SK-N-SH (cell line): ENCODE data around the gene AP1B1. TPM values are rescaled to one million over a fixed set of nuclear protein-coding genes. Genes with fewer than 3 reads are reported as not detected.

Experiments
- CTCF ChIA-PET: fragments of 300-600, 350-600 bp; formaldehyde crosslinking; extraction: SDS; loops from one replicate; lab custom pipeline; 2021; lab: Yijun Ruan, JAX
- POLR2A ChIA-PET: fragments of 350-600 bp; sonication (Branson Sonifier 250); formaldehyde crosslinking; extraction: SDS; loops from one replicate; lab custom pipeline; 2020; ENCODE audit warnings: antibody characterized with exemption, inconsistent platforms; lab: Yijun Ruan, JAX
- DNase-seq: peaks from one replicate; pipeline ENCODE4 v3.0.0; 2012
- H2AFZ ChIP-seq: fragments of 200-600 bp; sonication (generic); 2 replicates; pipeline ENCODE4 v1.8.1; 2016; ENCODE audit warnings: antibody characterized with exemption, mild to moderate bottlenecking, low read depth
- H3F3A ChIP-seq: fragments of 200-600 bp; sonication (generic); replicated peaks from 2 replicates; pipeline ENCODE3; 2016; ENCODE audit warnings: antibody characterized with exemption, mild to moderate bottlenecking; ENCODE audit not compliant: insufficient read depth
- H3K27ac ChIP-seq, 2 experiments: fragments of 200-500 bp in 1 of 2; fragments of 200-600 bp in 1 of 2; sonication (Bioruptor generic) in 1 of 2; sonication (generic), shearing (Covaris generic) in 1 of 2; 2 replicates each; pipeline versions ENCODE4 v1.5.1 to v1.6.1; 2014 to 2016; ENCODE audit warnings: low read depth in 2 of 2, inconsistent platforms in 1 of 2, low read length in 1 of 2, mild to moderate bottlenecking in 1 of 2, mixed read lengths in 1 of 2
- H3K27me3 ChIP-seq: fragments of 200-600 bp; sonication (generic), shearing (Covaris generic); 2 replicates; pipeline ENCODE4 v1.6.1; 2016; ENCODE audit warnings: mixed run types; ENCODE audit not compliant: insufficient read depth
- H3K36me3 ChIP-seq, 2 experiments: fragments of 200-500 bp in 1 of 2; fragments of 200-600 bp in 1 of 2; sonication (Bioruptor generic) in 1 of 2; sonication (generic) in 1 of 2; replicated peaks in 1 of 2; 2 replicates each; pipeline versions ENCODE3 to v1.5.1; 2014 to 2016; ENCODE audit warnings: low read length in 1 of 2, mild to moderate bottlenecking in 1 of 2; ENCODE audit not compliant: insufficient read depth in 2 of 2, control insufficient read depth in 1 of 2
- H3K4me1 ChIP-seq, 2 experiments: fragments of 200-500 bp in 1 of 2; fragments of 200-600 bp in 1 of 2; sonication (Bioruptor generic) in 1 of 2; sonication (generic), shearing (Covaris generic) in 1 of 2; 2 replicates each; pipeline versions ENCODE4 v1.5.1 to v1.6.1; 2014 to 2016; ENCODE audit warnings: low read depth in 1 of 2, low read length in 1 of 2, mixed run types in 1 of 2; ENCODE audit not compliant: insufficient read depth in 2 of 2, control insufficient read depth in 1 of 2
- H3K4me2 ChIP-seq: fragments of 200-600 bp; sonication (generic), shearing (Covaris generic); 2 replicates; pipeline ENCODE4 v1.6.1; 2017; ENCODE audit warnings: mixed run types
- H3K4me3 ChIP-seq, 2 experiments: fragments of 200-500 bp in 1 of 2; fragments of 200-600 bp in 1 of 2; sonication (Bioruptor generic) in 1 of 2; sonication (generic), shearing (Covaris generic) in 1 of 2; 2 replicates each; pipeline versions ENCODE4 v1.5.1 to v1.8.1; 2014 to 2016; ENCODE audit warnings: low read depth in 2 of 2, inconsistent platforms in 1 of 2, low read length in 1 of 2, mild to moderate bottlenecking in 1 of 2, mixed read lengths in 1 of 2, moderate library complexity in 1 of 2
- H3K79me2 ChIP-seq: fragments of 200-600 bp; sonication (generic); 2 replicates; pipeline ENCODE4 v1.8.1; 2017; ENCODE audit warnings: mild to moderate bottlenecking; ENCODE audit not compliant: insufficient read depth
- H3K9ac ChIP-seq: fragments of 200-600 bp; sonication (generic); 2 replicates; pipeline ENCODE4 v1.6.1; 2017; ENCODE audit warnings: mixed run types
- H3K9me2 ChIP-seq: fragments of 200-600 bp; sonication (generic); 2 replicates; pipeline ENCODE4 v1.6.1; 2017; ENCODE audit warnings: mixed run types
- H3K9me3 ChIP-seq: fragments of 200-600 bp; sonication (generic); 2 replicates; pipeline ENCODE4 v1.6.1; 2017; ENCODE audit warnings: mixed run types, mild to moderate bottlenecking, moderate library complexity
- H4K20me1 ChIP-seq: fragments of 200-600 bp; sonication (generic); 2 replicates; pipeline ENCODE4 v1.6.1; 2017; ENCODE audit warnings: mild to moderate bottlenecking, mixed run types; ENCODE audit not compliant: insufficient read depth
- CTCF ChIP-seq: fragments of 200-600 bp; sonication (generic); IDR thresholded peaks from 2 replicates; pipeline ENCODE4 v1.6.1; 2017; ENCODE audit warnings: antibody characterized with exemption, mild to moderate bottlenecking, moderate library complexity
- ELF1 ChIP-seq: IDR thresholded peaks from 2 replicates; pipeline ENCODE4 v1.4.0; 2012
- EP300 ChIP-seq, 2 experiments: IDR thresholded peaks; 2 replicates each; pipeline versions ENCODE4 v1.4.0 to v1.6.1; 2012; ENCODE audit warnings: borderline replicate concordance in 1 of 2, low read depth in 1 of 2, low read length in 1 of 2
- GABPA ChIP-seq: IDR thresholded peaks from 2 replicates; pipeline ENCODE4 v1.4.0; 2012; ENCODE audit warnings: low read depth, mild to moderate bottlenecking
- IRF3 ChIP-seq: fragments of 150-350 bp; IDR thresholded peaks from 2 replicates; pipeline ENCODE4 v1.6.1; 2016; ENCODE audit warnings: mild to moderate bottlenecking, low read depth, low read length
- MAX ChIP-seq: IDR thresholded peaks from 2 replicates; pipeline ENCODE4 v1.4.0; 2012; ENCODE audit warnings: low read depth
- MEF2A ChIP-seq: IDR thresholded peaks from 2 replicates; pipeline ENCODE4 v1.4.0; 2012; ENCODE audit warnings: low read depth, borderline replicate concordance
- NRF1 ChIP-seq: IDR thresholded peaks from 2 replicates; pipeline ENCODE4 v1.6.1; 2012; ENCODE audit warnings: low read depth, mild to moderate bottlenecking, low read length
- RFX5 ChIP-seq: IDR thresholded peaks from 2 replicates; pipeline ENCODE4 v1.6.1; 2012; ENCODE audit warnings: mild to moderate bottlenecking, improper control_type of control experiment, low read length
- SMC3 ChIP-seq: IDR thresholded peaks from 2 replicates; pipeline ENCODE4 v1.6.1; 2012; ENCODE audit warnings: low read depth, low read length, improper control_type of control experiment
- ZBTB33 ChIP-seq: IDR thresholded peaks from 2 replicates; pipeline ENCODE4 v1.4.0; 2012; ENCODE audit warnings: low read depth, borderline replicate concordance
- WGBS: methylation state at CpG from one replicate; pipeline ENCODE4 v1.1.6; 2017; ENCODE audit warnings: low lambda C conversion rate; 5-methylcytosine and 5-hydroxymethylcytosine counted together
- polyA plus RNA-seq, 3 experiments: library from polyadenylated mRNA; depleted of rRNA; stranded (reverse); fragments of >200 nt; gene quantifications; 2 replicates each; pipeline ENCODE4 v1.2.3, GENCODE V29; 2012

Gene AP1B1
- polyA plus RNA-seq, 1 of the 3 experiments (the other 2 are of a cell fraction) = 51.9 TPM

- ChIA-PET CTCF (interaction anchor here (0.9 to 1.2 kb wide), 2 partner anchors 21 to 134 kb away, joined by 3 read pairs; no protein-coding TSS in a partner anchor), POLR2A (no interaction called here)
- Histone ChIP-seq H3K9me3 (no peaks in the 10 kb centered on the region), H3K27me3 (no peaks in the 10 kb centered on the region), H3K9me2 (no peaks in the 10 kb centered on the region), H2AFZ (no peak overlapping the region), H3K4me2 (no peak overlapping the region)
- 88% methylated on average over 6 of the region's 6 CpGs for WGBS
- TF ChIP-seq MAX = no peak
- no peak for TF ChIP-seq GABPA
- no peak for TF ChIP-seq CTCF
- TF ChIP-seq RFX5 = no peak
- no peak for TF ChIP-seq EP300 (IDR thresholded peaks at IDR 0.05; ENCODE audit: borderline replicate concordance in 1 of 2, low read depth in 1 of 2, low read length in 1 of 2)
- no peak for TF ChIP-seq IRF3
- no peak for TF ChIP-seq SMC3
- TF ChIP-seq ELF1 = no peak
- TF ChIP-seq, all 33 proteins: peak for 0
- H3K4me3 ChIP-seq = no peak overlapping the region
- H3F3A ChIP-seq = no peaks in the 10 kb centered on the region
- H3K9ac ChIP-seq = no peak overlapping the region
- peaks cover 6% of the 10 kb centered on the region; the same call in 1 of the 2 replicates for H4K20me1 ChIP-seq
- H3K36me3 ChIP-seq = peaks cover 6 to 9% of the 10 kb centered on the region in 2 experiments
- peaks cover 0 to 5% of the 10 kb centered on the region in 2 experiments; a peak in 1 of 4 replicates for H3K4me1 ChIP-seq
- H3K27ac ChIP-seq = no peak overlapping the region
- no peak for DNase-seq
- H3K79me2 ChIP-seq = peaks cover 15% of the 10 kb centered on the region
These were observed 8.2 kb downstream of the AP1B1 start for GRCh38 chr22:29380032-29380781.

GRCh38 chr22:29379258-29379657, 9.1 kb downstream of the AP1B1 start:
- peaks cover 7% of the 10 kb centered on the region for H3K79me2 ChIP-seq
- CTCF ChIA-PET = no interaction called here

More at GRCh38 chr22:29379258-29379657, 9.1 kb downstream of the AP1B1 start:
- Histone ChIP-seq H3K27me3 (no peaks in the 10 kb centered on the region), H3K27ac (no peak overlapping the region), H3K4me2 (no peak overlapping the region), H3K9me2 (no peaks in the 10 kb centered on the region), H3K9me3 (no peaks in the 10 kb centered on the region), H3K36me3 (peaks cover 6 to 9% of the 10 kb centered on the region in 2 experiments), H3K4me1 (peaks cover 0 to 5% of the 10 kb centered on the region in 2 experiments; a peak in 1 of 4 replicates), H4K20me1 (peaks cover 6% of the 10 kb centered on the region; the same call in 1 of the 2 replicates), H2AFZ (no peak overlapping the region), H3K4me3 (no peak overlapping the region), H3K9ac (no peak overlapping the region), H3F3A (no peaks in the 10 kb centered on the region)
- 95% methylated on average over 7 of the region's 7 CpGs for WGBS
- no peak for DNase-seq
- TF ChIP-seq NRF1 (no peak), ZBTB33 (no peak), MEF2A (no peak)
- POLR2A ChIA-PET = no interaction called here
